HT-29 (cell line): ENCODE measurements around the gene PCDH15. TPM values are rescaled to one million over a fixed set of nuclear protein-coding genes. Genes with fewer than 3 reads are reported as not detected.
"Not testable (repeated sequence)": the region's sequence is repeated elsewhere in the genome, so short reads cannot be mapped to it uniquely, and the experiment has no call there.

Experiments
- DNase-seq: peaks from one replicate; pipeline ENCODE4 v3.0.0-alpha.2; 2015; ENCODE audit warnings: low spot score
- total RNA-seq: library from RNA; depleted of rRNA; stranded (reverse); fragments of >200 nt; shearing (Covaris generic); gene quantifications from 2 replicates; pipeline ENCODE4 v1.2.3, GENCODE V29; 2014

The PCDH15 gene
- total RNA-seq, 1 experiment from 2014 or later, result not detected

GRCh38 chr10:54576541-54576940 lies 224.5 kb downstream of the PCDH15 start:
- DNase-seq, result no peak

DNA sequence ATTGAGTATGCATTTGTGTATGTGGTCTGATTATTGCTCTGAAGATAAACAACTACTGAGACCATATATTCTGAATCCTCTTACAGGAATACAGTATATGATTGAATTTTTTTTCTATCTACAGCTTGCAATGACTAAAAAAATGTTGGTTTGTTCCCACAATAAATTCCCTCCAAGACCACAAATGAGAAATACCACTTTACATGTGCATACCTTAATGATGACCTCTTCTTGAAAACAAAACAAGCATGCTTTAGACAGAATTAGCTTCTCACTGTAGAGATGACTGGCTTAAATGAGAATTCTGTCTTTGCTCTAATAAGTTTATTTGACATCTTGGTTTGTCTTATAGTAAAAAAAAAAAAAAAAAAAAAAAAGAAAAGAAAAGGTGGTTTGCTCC lies 241.5 kb downstream of the PCDH15 start:
- DNase-seq, result no peak

DNA sequence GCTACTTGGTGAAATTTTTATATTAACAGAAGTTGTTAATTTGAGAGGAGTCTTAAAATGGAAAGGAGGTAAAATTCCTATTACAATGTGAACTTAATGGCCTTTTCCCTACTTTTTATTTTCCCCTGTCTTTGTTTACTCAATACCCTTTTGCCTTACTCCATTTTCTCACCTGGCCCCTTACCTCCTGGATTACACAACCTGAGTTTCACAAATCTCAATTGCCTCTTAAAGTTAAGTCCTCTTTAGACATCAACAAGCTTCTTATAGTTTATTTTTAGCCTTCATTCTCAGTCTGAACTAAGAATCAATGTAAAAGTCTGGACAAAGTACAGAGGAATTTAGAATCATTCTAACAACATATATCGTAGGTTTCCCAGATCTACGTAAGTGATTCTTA lies 247.0 kb downstream of the PCDH15 start:
- no peak for DNase-seq

GRCh38 chr10:54550016-54550415 lies 251.0 kb downstream of the PCDH15 start:
- DNase-seq, result no peak

DNA sequence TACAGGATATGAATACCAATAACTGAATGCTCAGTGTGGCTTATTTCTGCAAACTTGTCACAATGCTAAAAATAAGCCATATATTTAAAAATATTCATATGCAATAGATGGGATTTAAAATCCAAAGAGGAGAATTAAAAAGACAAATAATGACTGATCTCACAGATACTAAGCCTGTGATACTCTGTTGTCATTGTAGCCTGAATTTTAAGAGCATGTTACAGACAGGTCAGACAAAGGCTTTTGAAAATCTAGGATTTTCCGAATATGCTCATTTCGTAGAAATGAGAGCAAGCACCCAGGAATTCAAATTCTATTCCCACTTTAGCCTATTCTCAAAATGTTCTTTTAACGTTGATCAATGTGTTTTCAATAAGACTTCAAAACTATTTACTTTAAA lies 269.7 kb downstream of the PCDH15 start:
- no peak for DNase-seq

- no peak for DNase-seq
Measured at GRCh38 chr10:54530299-54530698, 270.7 kb downstream of the PCDH15 start.

DNA sequence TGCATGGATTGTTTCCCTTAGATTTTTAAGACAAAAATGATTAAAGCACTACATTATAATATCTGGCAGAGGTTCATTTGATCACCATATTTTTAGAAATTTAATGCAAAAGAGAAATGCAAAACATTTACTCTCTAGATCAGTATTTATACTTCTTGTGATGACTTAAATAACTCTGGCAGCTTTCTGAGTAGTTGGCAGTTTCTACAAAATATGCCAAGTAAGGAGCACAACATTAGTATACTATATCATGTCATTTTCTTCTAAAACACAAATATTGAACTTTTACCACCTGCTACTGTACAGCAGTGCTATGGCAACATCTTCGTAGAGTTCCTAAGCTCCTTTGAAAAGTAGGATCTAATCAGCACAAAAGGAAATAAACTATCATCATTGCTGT lies 275.2 kb downstream of the PCDH15 start:
- DNase-seq, result no peak

GRCh38 chr10:54515244-54515643 lies 285.8 kb downstream of the PCDH15 start:
- DNase-seq, result not testable (repeated sequence)

DNA sequence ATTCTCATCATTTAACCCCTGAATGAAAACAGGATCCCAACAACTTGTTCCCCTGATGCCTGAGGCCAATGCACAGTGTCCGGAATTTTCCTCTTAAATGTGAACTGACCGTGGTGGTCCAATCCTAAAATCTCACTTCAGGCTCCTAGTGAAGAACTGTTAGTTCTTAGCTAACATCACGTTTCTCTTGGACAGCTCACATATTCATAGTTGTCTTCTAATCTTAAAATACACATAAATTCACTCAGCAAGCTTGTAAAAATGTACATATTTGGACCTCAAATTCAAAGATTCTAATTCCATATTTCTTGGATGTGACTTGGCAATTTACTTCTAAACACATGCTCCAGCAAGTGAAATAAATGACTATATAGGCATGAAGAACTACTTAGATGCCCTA lies 297.2 kb downstream of the PCDH15 start:
- no peak for DNase-seq

GRCh38 chr10:54501929-54502328 lies 299.1 kb downstream of the PCDH15 start:
- no peak for DNase-seq

- DNase-seq, result no peak
Measured at GRCh38 chr10:54496852-54497251, 304.2 kb downstream of the PCDH15 start.

- no peak for DNase-seq
Measured at GRCh38 chr10:54487743-54488142, 313.3 kb downstream of the PCDH15 start.

DNA sequence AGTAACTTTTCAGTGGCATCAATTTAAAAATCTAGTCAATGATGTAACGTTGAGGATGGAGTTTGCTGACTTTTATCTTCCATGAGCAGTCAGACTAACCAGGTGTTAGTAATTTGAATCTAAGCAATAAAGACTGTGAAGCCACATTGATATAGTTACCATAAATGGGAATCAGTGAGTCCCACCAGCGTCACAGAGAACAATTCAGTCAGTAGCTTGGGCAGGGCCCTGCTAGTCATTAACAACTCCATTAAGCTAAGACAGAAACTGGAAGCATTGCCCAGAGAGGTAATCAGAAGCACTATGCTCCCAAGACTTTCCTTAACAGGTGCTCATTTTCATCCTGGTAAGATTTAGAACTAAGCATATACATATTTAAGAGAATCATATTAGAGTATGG lies 315.1 kb downstream of the PCDH15 start:
- no peak for DNase-seq

DNA sequence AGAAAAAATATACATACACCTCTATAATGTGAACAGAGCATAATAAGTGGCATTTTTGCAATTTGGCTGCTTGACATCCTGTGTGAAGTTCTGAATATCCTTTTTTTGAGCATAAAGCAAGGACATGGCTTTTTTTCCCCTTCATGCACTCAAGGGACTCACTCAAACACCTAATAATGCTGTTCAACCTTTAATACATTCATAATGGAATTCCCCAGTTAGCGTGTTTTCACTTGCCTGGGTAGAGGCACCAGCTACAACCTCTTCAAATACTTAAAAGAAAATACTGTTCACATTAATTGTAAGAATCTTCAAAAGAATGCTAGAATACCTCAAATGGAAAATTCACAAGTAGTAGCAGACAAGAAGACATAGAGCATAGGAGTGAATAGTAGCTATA lies 316.8 kb downstream of the PCDH15 start:
- no peak for DNase-seq

DNA sequence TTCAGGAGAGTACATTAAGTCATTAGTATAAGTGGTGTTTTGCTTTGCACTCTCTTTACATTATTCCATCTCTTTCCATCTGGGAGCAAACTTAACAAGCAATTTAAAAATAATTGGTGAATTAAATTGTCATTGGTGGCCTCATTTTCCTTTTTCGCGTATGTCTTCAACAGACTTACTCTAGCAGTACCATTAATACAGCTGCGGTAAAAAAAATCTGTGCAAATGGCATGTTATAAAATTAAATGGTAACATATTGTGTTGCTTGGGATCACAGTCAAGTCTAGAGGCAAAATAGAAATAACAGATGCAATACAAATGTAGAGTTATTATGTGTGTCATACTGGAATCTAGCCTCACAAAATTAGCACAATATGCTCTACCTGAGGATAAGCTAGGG lies 322.4 kb downstream of the PCDH15 start:
- no peak for DNase-seq

DNA sequence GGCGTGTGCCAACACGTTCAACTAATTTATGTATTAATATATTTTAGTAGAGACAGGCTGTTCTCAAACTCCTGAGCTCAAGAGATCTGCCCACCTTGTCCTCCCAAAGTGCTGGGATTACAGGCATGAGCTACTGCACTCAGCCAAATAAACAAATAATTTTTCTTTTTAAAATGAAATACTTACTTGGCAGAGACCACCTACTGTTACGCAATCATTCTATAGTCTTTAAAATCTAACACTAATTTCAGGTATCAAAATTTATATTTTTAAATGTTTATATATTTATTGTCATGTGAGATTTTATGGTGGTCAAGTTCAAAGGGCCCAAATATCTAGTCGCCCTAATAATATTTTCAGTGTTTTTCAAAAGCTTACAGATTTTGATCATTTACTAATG lies 323.3 kb downstream of the PCDH15 start:
- no peak for DNase-seq

- no peak for DNase-seq
Measured at GRCh38 chr10:54470324-54470631, 330.8 kb downstream of the PCDH15 start.

DNA sequence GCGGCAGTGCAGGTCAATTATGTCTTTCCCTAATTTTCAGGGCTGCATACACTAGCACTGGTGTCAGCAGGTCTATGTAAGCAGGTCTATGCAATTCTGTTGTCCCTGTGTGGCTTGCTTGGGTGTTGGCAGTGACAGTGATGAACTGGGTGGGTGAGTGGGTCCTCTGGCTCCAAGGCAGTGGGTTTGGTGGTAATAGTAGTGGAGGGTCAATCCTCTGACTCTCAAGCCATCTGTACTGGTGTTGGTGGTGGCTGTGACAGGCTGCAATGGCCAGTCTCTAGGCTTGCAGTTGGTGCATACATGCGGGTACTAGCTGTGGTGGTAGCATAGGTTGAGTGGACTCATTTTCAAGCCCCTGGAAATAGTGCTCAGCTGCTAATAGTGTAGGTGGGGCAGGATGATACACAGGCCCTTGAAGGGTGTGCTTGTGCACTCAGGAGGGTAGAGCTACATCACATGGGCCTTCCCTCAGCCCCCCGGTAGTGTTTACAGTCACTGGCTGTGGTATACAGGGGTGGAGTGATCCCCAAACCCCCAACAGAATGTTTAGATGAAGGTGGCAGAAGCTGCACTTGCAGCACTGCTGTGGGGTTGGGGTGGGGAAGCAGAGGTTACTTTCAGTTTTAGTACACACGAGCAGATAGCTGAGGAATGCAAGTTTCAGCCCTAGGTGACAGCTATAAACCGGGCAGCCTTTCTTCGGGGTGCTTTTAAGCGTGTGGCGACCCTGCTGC lies 331.3 kb downstream of the PCDH15 start:
- DNase-seq, result no peak

- no peak for DNase-seq
Measured at GRCh38 chr10:54454271-54454670, 346.8 kb downstream of the PCDH15 start.

DNA sequence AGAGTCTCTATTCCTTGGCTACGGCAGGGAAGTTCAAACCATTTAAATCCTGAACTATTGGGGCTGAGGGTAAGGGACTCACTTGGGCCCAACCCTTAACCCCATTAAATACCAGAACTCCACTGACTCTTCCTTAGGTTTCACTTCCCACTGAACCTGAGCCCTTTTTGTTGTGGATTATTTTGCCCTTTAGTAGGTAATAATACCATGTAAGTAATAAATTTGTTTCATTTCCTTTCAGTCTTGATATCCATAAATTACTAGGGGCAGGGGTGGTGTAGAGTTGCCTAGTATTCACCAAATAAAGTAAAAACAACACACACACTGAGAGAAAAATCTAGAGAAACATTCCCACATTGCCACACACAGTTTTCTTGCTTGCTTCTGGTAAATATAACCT lies 352.0 kb downstream of the PCDH15 start:
- DNase-seq, result no peak

DNA sequence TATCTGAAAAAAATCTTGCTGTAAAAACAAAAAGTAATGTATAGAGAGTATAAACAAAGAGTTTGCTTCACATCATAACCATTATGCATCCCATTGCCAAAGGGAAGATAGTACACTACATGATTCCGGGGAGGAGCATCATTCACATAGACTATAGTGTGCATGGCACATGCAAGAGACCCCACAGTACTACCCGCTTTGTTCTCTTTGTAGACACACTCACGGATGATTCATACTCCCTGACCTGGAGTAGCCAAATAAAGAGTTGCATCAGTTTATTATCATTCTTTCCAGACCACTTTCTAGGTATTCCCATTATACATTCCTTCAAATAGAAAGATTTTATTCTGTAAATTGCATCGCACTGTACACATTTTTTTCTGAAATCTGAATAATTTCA lies 356.9 kb downstream of the PCDH15 start:
- DNase-seq, result no peak

DNA sequence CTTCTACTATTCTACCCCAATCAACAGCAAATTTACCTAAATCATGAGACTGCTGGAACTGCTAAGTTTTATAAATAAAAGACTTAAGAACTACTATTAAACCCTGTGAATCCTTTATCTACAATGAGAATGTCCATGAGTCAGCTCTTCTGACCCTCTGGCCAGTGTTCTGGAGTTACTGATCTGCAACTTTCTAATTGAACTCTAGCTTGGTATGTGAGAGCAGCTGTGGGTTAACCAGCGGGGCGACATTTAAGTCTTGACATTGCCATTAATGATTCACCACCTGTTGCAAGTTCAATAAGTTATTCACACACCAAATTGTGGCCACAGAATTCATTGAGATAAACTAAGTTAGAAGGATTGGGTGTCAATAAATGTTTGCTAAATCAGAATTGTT lies 359.8 kb downstream of the PCDH15 start:
- DNase-seq, result no peak

DNA sequence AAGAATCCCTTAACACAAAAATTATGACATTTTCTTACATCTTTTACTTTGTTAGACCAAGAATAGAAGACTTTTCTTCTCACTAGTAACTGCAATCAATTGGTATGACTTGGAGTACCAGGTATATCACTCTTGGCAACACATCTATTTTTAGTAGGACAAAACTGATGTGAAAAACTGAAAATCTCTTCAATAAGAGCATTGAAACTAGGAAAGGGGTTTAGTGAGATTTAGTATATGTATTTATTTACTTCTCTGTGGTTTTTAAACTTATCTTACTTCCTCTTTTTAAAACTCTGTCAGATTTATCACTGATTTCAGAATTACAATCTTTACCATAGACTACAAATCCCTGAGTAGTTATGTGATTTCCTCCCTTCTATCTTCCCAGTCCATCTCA lies 366.2 kb downstream of the PCDH15 start:
- DNase-seq, result no peak

DNA sequence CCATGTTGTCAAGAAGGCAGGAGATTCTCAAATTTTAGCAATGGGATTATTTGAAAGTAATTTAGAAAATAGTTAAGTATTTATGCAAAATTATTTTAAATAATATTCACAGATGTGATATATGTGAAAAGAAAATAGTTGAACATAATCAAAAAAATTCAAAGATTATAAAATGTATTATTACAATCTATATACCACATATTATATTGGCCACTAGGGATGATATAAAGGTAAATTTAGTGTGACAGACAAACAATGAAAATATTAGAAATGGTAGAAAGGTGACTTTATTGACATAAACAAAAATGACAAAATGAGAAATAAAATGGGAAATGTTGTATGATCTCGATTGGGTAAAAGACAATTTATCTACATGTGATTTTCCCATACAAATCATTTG lies 385.5 kb downstream of the PCDH15 start:
- DNase-seq, result no peak
